ENCODE data around the gene DTX2. TPM values are rescaled to one million over a fixed set of nuclear protein-coding genes. Genes with fewer than 3 reads are reported as not detected.
"Not testable (repeated sequence)": the region's sequence is repeated elsewhere in the genome, so short reads cannot be mapped to it uniquely, and the experiment has no call there.

DTX2 gene
- total RNA-seq, 1 donor from 2014 or later, result 4.1 TPM

GRCh38 chr7:76509931-76510877 lies 48.7 kb downstream of the DTX2 start, which contains the start of gene UPK3B:
Gene UPK3B (plus strand): TSS chr7:76510552. CDS start chr7:76510653, 101 bp downstream.
- no peak within 1 kb of the TSS for H3K27ac Mint-ChIP-seq
- H3K36me3 ChIP-seq, result no peaks in the 10 kb centered on the region
- H3K9me3 ChIP-seq (ENCODE audit: low read depth), result no peaks in the 10 kb centered on the region

GRCh38 chr7:76511200-76511910 lies 49.8 kb downstream of the DTX2 start:
- H3K4me3 ChIP-seq; H3K9me3 ChIP-seq (ENCODE audit: low read depth); H2AFZ ChIP-seq (replicated peaks); H3K36me3 ChIP-seq; H3K4me1 Mint-ChIP-seq; H3K27me3 ChIP-seq; H3K4me2 ChIP-seq; H4K20me1 ChIP-seq (ENCODE audit: low read depth); H3K36me3 Mint-ChIP-seq; H3K27ac ChIP-seq; H3K9ac ChIP-seq; H3K27ac Mint-ChIP-seq; H3F3A ChIP-seq (ENCODE audit: low read depth); H3K79me2 ChIP-seq (ENCODE audit: low read depth); H3K27me3 Mint-ChIP-seq (ENCODE audit: insufficient read depth, low read depth); H3K4me3 Mint-ChIP-seq; H3K9me3 Mint-ChIP-seq: not testable (repeated sequence)
- H3K4me1 ChIP-seq, result peaks cover 11% of the 10 kb centered on the region
- peak; percentile 1 for DNase-seq (ENCODE audit: low spot score)

More at GRCh38 chr7:76509931-76510877, 48.7 kb downstream of the DTX2 start, which contains the start of gene UPK3B:
- Histone ChIP-seq H3K9ac (no peak within 1 kb of the TSS), H3F3A (ENCODE audit: low read depth) (no peaks in the 10 kb centered on the region), H4K20me1 (ENCODE audit: low read depth) (no peaks in the 10 kb centered on the region), H3K4me3 (no peak within 1 kb of the TSS), H2AFZ (replicated peaks) (peak within 1 kb of the TSS; percentile 37), H3K27me3 (no peaks in the 10 kb centered on the region), H3K4me2 (peak within 1 kb of the TSS; percentile 47), H3K27ac (no peak within 1 kb of the TSS), H3K79me2 (ENCODE audit: low read depth) (no peaks in the 10 kb centered on the region), H3K4me1 (peaks cover 11% of the 10 kb centered on the region)
- DNase-seq (ENCODE audit: low spot score), result peak; percentile 52
- H3K4me3 Mint-ChIP-seq, result no peak within 1 kb of the TSS
- no peaks in the 10 kb centered on the region for H3K9me3 Mint-ChIP-seq
- peaks cover 6% of the 10 kb centered on the region for H3K27me3 Mint-ChIP-seq (ENCODE audit: insufficient read depth, low read depth)
- TF ChIP-seq CTCF (IDR thresholded peaks at IDR 0.05), result no peak
- no peak for TF ChIP-seq EZH2phosphoT487 (IDR thresholded peaks at IDR 0.05)
- peaks cover 10% of the 10 kb centered on the region for H3K4me1 Mint-ChIP-seq
- no peaks in the 10 kb centered on the region for H3K36me3 Mint-ChIP-seq

DNA sequence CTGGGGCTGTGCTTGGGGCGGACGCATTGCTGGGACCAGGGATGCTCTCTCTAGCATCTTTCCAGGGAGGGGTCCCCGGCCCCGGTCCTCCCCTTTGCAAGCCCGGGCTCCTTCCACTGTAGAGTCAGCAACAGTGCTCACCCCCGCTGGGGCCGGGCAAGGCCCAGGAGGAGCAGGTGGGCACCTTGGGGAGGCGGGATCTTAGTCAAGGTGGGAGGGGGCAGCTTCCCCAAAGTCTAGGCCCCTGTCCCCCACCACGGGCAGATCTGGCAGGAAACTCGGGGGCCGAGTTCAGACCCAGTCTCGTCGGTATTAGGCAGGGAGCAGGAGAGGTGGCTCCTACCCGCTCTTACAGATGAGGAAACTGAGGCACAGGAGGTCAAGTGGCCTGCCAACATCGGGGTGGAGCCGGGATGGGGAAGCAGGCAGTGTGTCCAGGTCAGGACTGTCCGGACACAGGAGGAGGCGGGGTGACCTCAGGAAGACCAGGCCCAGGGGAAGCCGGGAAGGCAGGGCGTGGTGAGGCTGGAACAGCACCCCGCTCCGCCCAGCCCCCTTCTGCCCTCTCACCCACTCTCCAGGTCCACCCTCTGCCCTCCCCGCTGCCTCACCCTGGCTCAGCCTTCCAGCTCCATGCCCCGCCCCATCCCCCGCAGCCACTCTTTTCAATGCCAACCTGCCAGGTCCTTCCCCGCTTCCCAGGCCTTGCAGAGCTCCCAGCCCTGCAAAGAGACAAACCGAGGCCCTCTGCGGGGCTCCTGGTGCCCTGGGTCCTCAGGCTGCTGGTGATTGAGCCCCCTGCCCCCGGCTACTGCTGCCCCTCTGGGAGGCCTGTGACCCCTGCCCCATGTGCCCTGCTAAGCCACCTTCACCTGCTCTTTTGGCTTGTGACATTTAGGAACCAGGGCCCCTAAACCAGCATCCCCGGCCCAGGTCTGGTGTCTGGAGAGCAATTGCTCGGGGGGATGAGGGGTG lies 50.7 kb downstream of the DTX2 start:
- not testable (repeated sequence) for H3K9me3 Mint-ChIP-seq

More for the DNA sequence above, 50.7 kb downstream of the DTX2 start:
- not testable (repeated sequence) for H3K9ac ChIP-seq; H3K4me1 Mint-ChIP-seq; DNase-seq (ENCODE audit: low spot score); H3K4me3 Mint-ChIP-seq; H3K36me3 Mint-ChIP-seq; H2AFZ ChIP-seq (replicated peaks); H3K79me2 ChIP-seq (ENCODE audit: low read depth); H3K27ac Mint-ChIP-seq; H3K27ac ChIP-seq; H3K27me3 ChIP-seq; H3K4me3 ChIP-seq; H3K27me3 Mint-ChIP-seq (ENCODE audit: insufficient read depth, low read depth); H3K36me3 ChIP-seq; H3K4me2 ChIP-seq; H3K9me3 ChIP-seq (ENCODE audit: low read depth); H4K20me1 ChIP-seq (ENCODE audit: low read depth); H3F3A ChIP-seq (ENCODE audit: low read depth)
- H3K4me1 ChIP-seq, result peaks cover 11% of the 10 kb centered on the region

All from neural progenitor cell (in vitro differentiated cells).